NCI-H1048 (cell line): Measurements from ENCODE around the gene CAP2.

Experiments used
- DNase-seq: peaks from one replicate; lab custom pipeline; 2025; lab: John Stamatoyannopoulos, UW

CAP2 gene

GRCh38 chr6:17392978-17393891, at the start of gene CAP2:
Gene CAP2, plus strand, starts transcription at chr6:17393595. Its CDS starts 27,961 bp downstream, at chr6:17421556.
- DNase-seq, result no peak

- no peak for DNase-seq
These were observed 46.4 kb upstream of the CAP2 start for GRCh38 chr6:17347012-17347411.

GRCh38 chr6:17349427-17349826, 44.0 kb upstream of the CAP2 start:
- no peak for DNase-seq

GRCh38 chr6:17352302-17352701, 41.1 kb upstream of the CAP2 start:
- no peak for DNase-seq

- DNase-seq, result no peak
These were observed 39.8 kb upstream of the CAP2 start for GRCh38 chr6:17353440-17354175.

GRCh38 chr6:17354700-17355403, 38.5 kb upstream of the CAP2 start:
- DNase-seq, result no peak

- no peak for DNase-seq
These were observed 38.0 kb upstream of the CAP2 start for GRCh38 chr6:17355404-17355774.

- no peak for DNase-seq
These were observed 34.9 kb upstream of the CAP2 start for GRCh38 chr6:17358515-17358914.

GRCh38 chr6:17360564-17360963, 32.8 kb upstream of the CAP2 start:
- DNase-seq, result no peak

- no peak for DNase-seq
These were observed 32.4 kb upstream of the CAP2 start for GRCh38 chr6:17361013-17361412.

- no peak for DNase-seq
These were observed 27.4 kb upstream of the CAP2 start for GRCh38 chr6:17365961-17366360.

GRCh38 chr6:17367868-17368267, 25.5 kb upstream of the CAP2 start:
- DNase-seq, result no peak

- DNase-seq, result no peak
These were observed 11.8 kb upstream of the CAP2 start for GRCh38 chr6:17381424-17382147.

- DNase-seq, result no peak
These were observed 7.7 kb upstream of the CAP2 start for GRCh38 chr6:17385660-17386059.

GRCh38 chr6:17388365-17388764, 5.0 kb upstream of the CAP2 start:
- no peak for DNase-seq

GRCh38 chr6:17389274-17389847, 4.0 kb upstream of the CAP2 start:
- no peak for DNase-seq

- no peak for DNase-seq
These were observed 3.1 kb upstream of the CAP2 start for GRCh38 chr6:17390276-17390675.

GRCh38 chr6:17391976-17392375, 1.4 kb upstream of the CAP2 start:
- no peak for DNase-seq

- DNase-seq, result no peak
These were observed 667 bp downstream of the CAP2 start for GRCh38 chr6:17393892-17394631.

GRCh38 chr6:17395112-17395511, 1.7 kb downstream of the CAP2 start:
- DNase-seq, result no peak

- no peak for DNase-seq
These were observed 2.9 kb downstream of the CAP2 start for GRCh38 chr6:17396256-17396655.
